MM.1S (cell line): ENCODE measurements around the gene ARPC1A.

Source experiments
- DNase-seq: peaks from one replicate; pipeline ENCODE4 v3.0.0-alpha.2; 2015
- H2AFZ ChIP-seq: fragments of 300-600 bp; sonication (generic); 2 replicates; pipeline ENCODE4 v1.6.0; 2016; ENCODE audit warnings: antibody characterized with exemption, low read length
- H3F3A ChIP-seq: fragments of 300-600 bp; sonication (generic); 2 replicates; pipeline ENCODE4 v1.6.1; 2016; ENCODE audit warnings: mild to moderate bottlenecking, antibody characterized with exemption, low read length, moderate library complexity, mixed read lengths; ENCODE audit not compliant: insufficient read depth
- H3K27ac ChIP-seq: fragments of 300-600 bp; sonication (generic); 2 replicates; pipeline ENCODE4 v1.5.1; 2016; ENCODE audit warnings: mild to moderate bottlenecking, low read length
- H3K27me3 ChIP-seq: fragments of 300-600 bp; sonication (generic); replicated peaks from 2 replicates; pipeline ENCODE4 v1.6.0; 2016; ENCODE audit warnings: low read length; ENCODE audit not compliant: insufficient read depth
- H3K36me3 ChIP-seq: fragments of 300-600 bp; sonication (generic); replicated peaks from 2 replicates; pipeline ENCODE4 v1.6.1; 2016; ENCODE audit warnings: mild to moderate bottlenecking, low read length, mixed read lengths; ENCODE audit not compliant: insufficient read depth
- H3K4me1 ChIP-seq: fragments of 300-600 bp; sonication (generic); 2 replicates; pipeline ENCODE4 v1.6.1; 2016; ENCODE audit warnings: low read length, mixed read lengths
- H3K4me2 ChIP-seq: fragments of 300-600 bp; sonication (generic); 2 replicates; pipeline ENCODE4 v1.6.0; 2016; ENCODE audit warnings: low read depth, low read length
- H3K4me3 ChIP-seq: fragments of 300-600 bp; sonication (generic); 2 replicates; pipeline ENCODE4 v1.5.1; 2016; ENCODE audit warnings: low read length, mixed read lengths
- H3K79me2 ChIP-seq: fragments of 300-600 bp; sonication (generic); 2 replicates; pipeline ENCODE4 v1.6.1; 2016; ENCODE audit warnings: mixed run types, low read length, mixed read lengths
- H3K9ac ChIP-seq: fragments of 300-600 bp; sonication (generic); 2 replicates; pipeline ENCODE4 v1.6.1; 2016; ENCODE audit warnings: low read length, mixed read lengths
- H3K9me2 ChIP-seq: fragments of 300-600 bp; sonication (generic); replicated peaks from 2 replicates; pipeline ENCODE4 v1.6.1; 2016; ENCODE audit warnings: mild to moderate bottlenecking, low read length, mixed read lengths; ENCODE audit not compliant: insufficient read depth
- H3K9me3 ChIP-seq: fragments of 300-600 bp; sonication (generic); replicated peaks from 2 replicates; pipeline ENCODE4 v1.6.1; 2016; ENCODE audit warnings: mild to moderate bottlenecking, low read length, mixed read lengths; ENCODE audit not compliant: insufficient read depth
- H4K20me1 ChIP-seq: fragments of 300-600 bp; sonication (generic); 2 replicates; pipeline ENCODE4 v1.6.1; 2016; ENCODE audit warnings: mild to moderate bottlenecking, low read length, moderate library complexity, mixed read lengths; ENCODE audit not compliant: insufficient read depth
- EZH2 ChIP-seq: fragments of 300-600 bp; sonication (generic); optimal IDR thresholded peaks from 2 replicates; pipeline ENCODE3; 2017; ENCODE audit warnings: low read depth, mild to moderate bottlenecking, antibody characterized with exemption, low read length, mixed read lengths
- EZH2phosphoT487 ChIP-seq: fragments of 300-600 bp; sonication (generic); IDR thresholded peaks from 2 replicates; pipeline ENCODE4 v1.6.1; 2018; ENCODE audit warnings: antibody characterized with exemption, low read length
- TF ChIP-seq, protein P1 (sequence below): fragments of 300-600 bp; sonication (generic); IDR thresholded peaks from 2 replicates; pipeline ENCODE4 v1.5.1; 2016; ENCODE audit warnings: antibody characterized with exemption, low read length, mixed read lengths

Gene ARPC1A

DNA sequence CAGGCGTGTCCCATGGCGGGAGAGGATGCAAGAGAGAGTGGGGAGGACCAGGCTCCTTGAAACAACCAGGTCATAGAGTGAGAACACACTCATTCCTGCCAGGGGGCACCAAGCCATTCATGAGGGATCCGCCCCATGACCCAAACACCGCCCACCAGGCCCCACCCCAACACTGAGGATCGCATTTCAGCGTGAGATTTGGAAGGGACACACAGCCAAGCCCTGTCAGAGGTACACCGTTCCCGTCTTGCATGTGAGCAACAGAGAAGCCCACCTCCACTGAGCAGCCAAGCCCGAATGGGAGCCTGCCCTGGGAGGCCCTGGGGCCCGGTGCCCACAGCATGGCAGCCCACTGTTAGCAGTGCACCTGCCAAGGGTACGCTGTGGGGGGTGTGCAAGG lies 40.9 kb downstream of the ARPC1A start:
- no peaks in the 10 kb centered on the region for H3K79me2 ChIP-seq
- no peaks in the 10 kb centered on the region for H3K9me2 ChIP-seq
- no peak overlapping the region for H3K9ac ChIP-seq
- TF ChIP-seq EZH2phosphoT487 (no peak), EZH2 (no peak)
- TF ChIP-seq, protein P1, sequence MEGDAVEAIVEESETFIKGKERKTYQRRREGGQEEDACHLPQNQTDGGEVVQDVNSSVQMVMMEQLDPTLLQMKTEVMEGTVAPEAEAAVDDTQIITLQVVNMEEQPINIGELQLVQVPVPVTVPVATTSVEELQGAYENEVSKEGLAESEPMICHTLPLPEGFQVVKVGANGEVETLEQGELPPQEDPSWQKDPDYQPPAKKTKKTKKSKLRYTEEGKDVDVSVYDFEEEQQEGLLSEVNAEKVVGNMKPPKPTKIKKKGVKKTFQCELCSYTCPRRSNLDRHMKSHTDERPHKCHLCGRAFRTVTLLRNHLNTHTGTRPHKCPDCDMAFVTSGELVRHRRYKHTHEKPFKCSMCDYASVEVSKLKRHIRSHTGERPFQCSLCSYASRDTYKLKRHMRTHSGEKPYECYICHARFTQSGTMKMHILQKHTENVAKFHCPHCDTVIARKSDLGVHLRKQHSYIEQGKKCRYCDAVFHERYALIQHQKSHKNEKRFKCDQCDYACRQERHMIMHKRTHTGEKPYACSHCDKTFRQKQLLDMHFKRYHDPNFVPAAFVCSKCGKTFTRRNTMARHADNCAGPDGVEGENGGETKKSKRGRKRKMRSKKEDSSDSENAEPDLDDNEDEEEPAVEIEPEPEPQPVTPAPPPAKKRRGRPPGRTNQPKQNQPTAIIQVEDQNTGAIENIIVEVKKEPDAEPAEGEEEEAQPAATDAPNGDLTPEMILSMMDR, result no peak
- H3K9me3 ChIP-seq, result no peaks in the 10 kb centered on the region
- no peaks in the 10 kb centered on the region for H3K36me3 ChIP-seq
- no peak overlapping the region for H3K4me2 ChIP-seq
- no peaks in the 10 kb centered on the region for H3F3A ChIP-seq
- H4K20me1 ChIP-seq, result no peaks in the 10 kb centered on the region
- DNase-seq, result no peak
- no peak overlapping the region for H3K27ac ChIP-seq
- no peak overlapping the region for H2AFZ ChIP-seq
- H3K4me1 ChIP-seq, result no peaks in the 10 kb centered on the region
- no peaks in the 10 kb centered on the region for H3K27me3 ChIP-seq
- H3K4me3 ChIP-seq, result no peak overlapping the region

DNA sequence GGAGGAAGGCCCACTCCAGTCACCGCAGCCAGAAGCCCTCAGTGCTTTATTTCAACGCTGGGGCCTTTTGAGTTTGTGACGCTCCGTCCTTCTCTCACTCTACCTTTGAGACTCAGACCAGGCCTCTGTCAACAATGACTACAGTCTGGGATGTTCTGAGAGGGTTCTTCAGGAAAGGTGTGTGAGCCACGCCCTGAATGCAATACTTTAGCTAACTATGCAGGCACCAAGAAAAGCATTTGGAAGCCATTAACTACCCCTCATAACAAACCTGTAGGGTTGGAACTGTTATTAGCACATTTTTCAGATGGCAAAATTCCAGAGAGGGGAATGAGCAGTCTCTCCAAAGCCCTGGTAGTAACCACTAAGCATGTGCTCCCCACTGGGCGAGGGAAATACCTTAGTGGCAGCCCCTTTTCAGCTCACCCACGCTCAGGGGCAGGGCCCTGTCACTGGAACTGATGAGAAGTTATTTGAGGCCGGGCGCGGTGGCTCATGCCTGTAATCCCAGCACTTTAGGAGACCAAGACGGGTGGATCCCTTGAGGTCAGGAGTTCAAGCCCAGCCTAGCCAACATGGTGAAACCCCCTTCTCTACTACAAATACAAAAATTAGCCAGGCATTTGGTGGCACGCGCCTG lies 43.2 kb downstream of the ARPC1A start:
- DNase-seq, result no peak
- Histone ChIP-seq H3K27me3 (no peaks in the 10 kb centered on the region), H3K36me3 (no peaks in the 10 kb centered on the region), H3K9me2 (no peaks in the 10 kb centered on the region), H3F3A (no peaks in the 10 kb centered on the region), H3K79me2 (no peaks in the 10 kb centered on the region), H3K4me3 (no peak overlapping the region), H3K27ac (no peak overlapping the region), H3K4me1 (no peaks in the 10 kb centered on the region), H4K20me1 (no peaks in the 10 kb centered on the region), H3K4me2 (no peak overlapping the region), H2AFZ (no peak overlapping the region), H3K9me3 (no peaks in the 10 kb centered on the region), H3K9ac (no peak overlapping the region)
- TF ChIP-seq EZH2 (no peak), EZH2phosphoT487 (no peak)
- TF ChIP-seq, protein P1, result no peak

DNA sequence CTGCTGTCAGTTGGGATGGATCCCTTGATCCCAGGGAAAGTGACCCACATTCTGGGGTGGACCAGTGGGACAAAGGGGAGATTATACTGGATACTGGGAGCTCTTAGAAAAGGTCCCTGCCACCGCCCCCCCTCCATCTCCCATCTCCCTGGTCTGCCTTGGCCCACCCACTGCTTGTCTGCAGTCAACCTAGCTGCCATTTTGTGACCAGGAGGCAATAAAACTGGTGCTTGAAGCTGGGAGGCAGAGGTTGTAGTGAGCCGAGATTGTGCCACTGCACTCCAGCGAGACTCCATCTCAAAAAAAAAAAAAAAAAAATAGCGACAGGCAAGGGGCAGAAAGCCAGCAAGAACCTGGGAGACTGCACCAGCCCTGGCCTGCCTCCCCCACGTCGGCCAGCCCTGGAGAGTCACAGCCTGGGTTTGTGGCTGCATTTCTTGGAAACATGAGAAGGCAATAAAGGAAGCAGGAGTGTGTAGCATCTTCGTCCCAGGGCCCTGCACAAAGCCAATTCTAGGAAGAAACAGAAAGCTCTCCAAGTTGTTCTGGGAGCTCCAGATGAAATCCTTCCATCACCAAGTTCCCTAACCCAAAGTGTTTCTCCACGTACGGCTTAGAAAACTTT lies 44.2 kb downstream of the ARPC1A start:
- no peaks in the 10 kb centered on the region for H3K4me1 ChIP-seq
- H3K9me3 ChIP-seq, result no peaks in the 10 kb centered on the region
- H3K79me2 ChIP-seq, result peaks cover 4% of the 10 kb centered on the region
- no peak overlapping the region for H3K9ac ChIP-seq
- no peaks in the 10 kb centered on the region for H4K20me1 ChIP-seq
- TF ChIP-seq EZH2phosphoT487, result no peak
- TF ChIP-seq, protein P1, result no peak
- TF ChIP-seq EZH2, result no peak
- no peaks in the 10 kb centered on the region for H3K36me3 ChIP-seq
- H3K9me2 ChIP-seq, result no peaks in the 10 kb centered on the region
- H2AFZ ChIP-seq, result no peak overlapping the region
- no peaks in the 10 kb centered on the region for H3F3A ChIP-seq
- H3K27ac ChIP-seq, result no peak overlapping the region
- no peak overlapping the region for H3K4me2 ChIP-seq
- DNase-seq, result no peak
- H3K27me3 ChIP-seq, result no peaks in the 10 kb centered on the region
- H3K4me3 ChIP-seq, result no peak overlapping the region
